Measurements from ENCODE around the gene SLIT3.

DNA sequence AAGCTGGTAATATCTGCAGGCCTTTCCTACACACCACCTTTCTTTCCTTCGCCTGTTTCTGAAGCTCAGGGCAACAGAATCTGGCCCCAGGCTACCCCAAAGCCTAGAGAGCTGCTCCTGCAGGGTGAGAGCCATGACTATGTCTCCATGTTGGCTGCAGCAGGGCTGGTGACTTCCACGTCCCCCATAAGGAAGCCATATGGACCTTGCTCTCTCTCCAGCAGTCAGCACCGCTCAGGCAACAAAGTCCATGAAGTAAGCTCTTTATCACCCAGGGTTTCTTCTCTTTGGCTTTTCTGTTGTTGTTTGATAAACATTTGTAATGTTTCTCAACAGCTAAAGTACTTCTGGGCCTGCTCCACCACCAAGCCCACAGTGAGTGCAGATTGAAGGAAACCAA, 125.2 kb downstream of the SLIT3 start:
- no peak for TF ChIP-seq POLR2A (IDR thresholded peaks at IDR 0.05)
- TF ChIP-seq, protein P1, sequence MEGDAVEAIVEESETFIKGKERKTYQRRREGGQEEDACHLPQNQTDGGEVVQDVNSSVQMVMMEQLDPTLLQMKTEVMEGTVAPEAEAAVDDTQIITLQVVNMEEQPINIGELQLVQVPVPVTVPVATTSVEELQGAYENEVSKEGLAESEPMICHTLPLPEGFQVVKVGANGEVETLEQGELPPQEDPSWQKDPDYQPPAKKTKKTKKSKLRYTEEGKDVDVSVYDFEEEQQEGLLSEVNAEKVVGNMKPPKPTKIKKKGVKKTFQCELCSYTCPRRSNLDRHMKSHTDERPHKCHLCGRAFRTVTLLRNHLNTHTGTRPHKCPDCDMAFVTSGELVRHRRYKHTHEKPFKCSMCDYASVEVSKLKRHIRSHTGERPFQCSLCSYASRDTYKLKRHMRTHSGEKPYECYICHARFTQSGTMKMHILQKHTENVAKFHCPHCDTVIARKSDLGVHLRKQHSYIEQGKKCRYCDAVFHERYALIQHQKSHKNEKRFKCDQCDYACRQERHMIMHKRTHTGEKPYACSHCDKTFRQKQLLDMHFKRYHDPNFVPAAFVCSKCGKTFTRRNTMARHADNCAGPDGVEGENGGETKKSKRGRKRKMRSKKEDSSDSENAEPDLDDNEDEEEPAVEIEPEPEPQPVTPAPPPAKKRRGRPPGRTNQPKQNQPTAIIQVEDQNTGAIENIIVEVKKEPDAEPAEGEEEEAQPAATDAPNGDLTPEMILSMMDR (IDR thresholded peaks at IDR 0.05): no peak
